GM12865 (cell line): Measurements from ENCODE around the gene VENTX.

Experiments used
- DNase-seq: peaks from one replicate; pipeline ENCODE4 v3.0.0; 2010; ENCODE audit warnings: low read depth
- H3K4me3 ChIP-seq: 2 replicates; pipeline ENCODE4 v1.5.1; 2011; ENCODE audit warnings: mild to moderate bottlenecking, low read depth, low read length, control low read depth
- TF ChIP-seq, protein P1 (sequence below): IDR thresholded peaks from 2 replicates; pipeline ENCODE4 v1.5.1; 2011; ENCODE audit warnings: low read length, control low read depth, low read depth, inconsistent platforms; ENCODE audit not compliant: insufficient read depth; ENCODE audit errors: missing control alignments

VENTX gene

GRCh38 chr10:133238466-133238804 is 780 bp downstream of the VENTX start:
- TF ChIP-seq, protein P1, sequence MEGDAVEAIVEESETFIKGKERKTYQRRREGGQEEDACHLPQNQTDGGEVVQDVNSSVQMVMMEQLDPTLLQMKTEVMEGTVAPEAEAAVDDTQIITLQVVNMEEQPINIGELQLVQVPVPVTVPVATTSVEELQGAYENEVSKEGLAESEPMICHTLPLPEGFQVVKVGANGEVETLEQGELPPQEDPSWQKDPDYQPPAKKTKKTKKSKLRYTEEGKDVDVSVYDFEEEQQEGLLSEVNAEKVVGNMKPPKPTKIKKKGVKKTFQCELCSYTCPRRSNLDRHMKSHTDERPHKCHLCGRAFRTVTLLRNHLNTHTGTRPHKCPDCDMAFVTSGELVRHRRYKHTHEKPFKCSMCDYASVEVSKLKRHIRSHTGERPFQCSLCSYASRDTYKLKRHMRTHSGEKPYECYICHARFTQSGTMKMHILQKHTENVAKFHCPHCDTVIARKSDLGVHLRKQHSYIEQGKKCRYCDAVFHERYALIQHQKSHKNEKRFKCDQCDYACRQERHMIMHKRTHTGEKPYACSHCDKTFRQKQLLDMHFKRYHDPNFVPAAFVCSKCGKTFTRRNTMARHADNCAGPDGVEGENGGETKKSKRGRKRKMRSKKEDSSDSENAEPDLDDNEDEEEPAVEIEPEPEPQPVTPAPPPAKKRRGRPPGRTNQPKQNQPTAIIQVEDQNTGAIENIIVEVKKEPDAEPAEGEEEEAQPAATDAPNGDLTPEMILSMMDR = no peak
- no peak for DNase-seq
- H3K4me3 ChIP-seq = no peak overlapping the region

DNA sequence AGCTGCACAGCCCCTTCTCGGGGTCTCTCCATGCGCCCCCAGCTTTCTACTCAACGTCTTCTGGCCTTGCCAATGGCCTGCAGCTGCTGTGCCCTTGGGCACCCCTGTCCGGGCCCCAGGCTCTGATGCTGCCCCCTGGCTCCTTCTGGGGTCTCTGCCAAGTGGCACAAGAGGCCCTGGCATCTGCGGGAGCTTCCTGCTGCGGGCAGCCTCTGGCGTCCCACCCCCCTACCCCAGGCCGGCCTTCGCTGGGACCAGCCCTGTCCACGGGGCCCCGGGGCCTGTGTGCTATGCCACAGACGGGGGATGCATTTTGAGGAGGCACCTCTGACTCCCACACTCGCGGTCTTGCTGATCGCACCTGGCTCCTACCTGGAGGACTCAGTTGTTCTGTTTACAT is 2.3 kb downstream of the VENTX start:
- no peak overlapping the region for H3K4me3 ChIP-seq
- DNase-seq = no peak
- TF ChIP-seq, protein P1 = no peak

GRCh38 chr10:133241501-133242205 is 4.0 kb downstream of the VENTX start:
- peak; percentile 45 for DNase-seq
- TF ChIP-seq, protein P1 = no peak
- H3K4me3 ChIP-seq = no peak overlapping the region; the same call in 1 of the 2 replicates

DNA sequence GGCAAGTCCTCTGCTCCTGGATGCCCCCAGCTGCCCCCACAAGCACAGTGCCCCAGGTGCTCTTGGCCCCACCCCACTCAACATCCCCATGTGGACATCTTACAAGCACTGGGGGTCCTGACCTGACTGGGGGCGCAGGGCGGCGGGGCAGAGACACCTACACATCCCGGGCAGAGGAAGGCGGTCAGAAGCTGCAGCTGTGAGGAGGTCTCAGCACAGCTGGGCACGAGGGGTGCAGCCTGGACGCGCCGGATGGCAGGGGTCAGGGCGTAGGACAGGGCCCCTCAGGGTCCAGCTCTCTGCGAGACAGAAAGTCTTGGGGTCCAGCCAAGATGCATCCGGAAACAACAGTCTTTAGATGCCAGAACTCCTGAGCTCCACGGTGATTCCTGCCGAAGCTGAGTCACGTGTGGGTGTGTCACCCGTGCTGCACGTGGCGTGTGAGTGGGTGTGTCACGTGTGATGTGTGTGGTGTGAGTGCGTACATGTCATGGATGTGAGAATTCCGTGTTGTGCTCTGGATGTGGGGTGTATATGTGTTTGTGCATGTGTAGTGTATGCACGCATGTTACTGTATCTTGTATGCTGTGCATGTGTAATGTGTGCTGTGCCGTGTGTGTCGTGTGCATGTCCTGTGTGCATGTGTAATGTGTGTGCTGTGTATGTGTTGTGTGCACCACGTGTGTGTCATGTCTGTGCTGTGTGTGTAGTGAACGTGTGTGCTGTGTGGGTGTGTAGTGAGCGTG is 5.1 kb downstream of the VENTX start:
- no peak for DNase-seq
- H3K4me3 ChIP-seq = no peak overlapping the region
- TF ChIP-seq, protein P1 = no peak

GRCh38 chr10:133243593-133243992 is 5.9 kb downstream of the VENTX start:
- no peak overlapping the region for H3K4me3 ChIP-seq
- DNase-seq = no peak
- TF ChIP-seq, protein P1 = no peak

DNA sequence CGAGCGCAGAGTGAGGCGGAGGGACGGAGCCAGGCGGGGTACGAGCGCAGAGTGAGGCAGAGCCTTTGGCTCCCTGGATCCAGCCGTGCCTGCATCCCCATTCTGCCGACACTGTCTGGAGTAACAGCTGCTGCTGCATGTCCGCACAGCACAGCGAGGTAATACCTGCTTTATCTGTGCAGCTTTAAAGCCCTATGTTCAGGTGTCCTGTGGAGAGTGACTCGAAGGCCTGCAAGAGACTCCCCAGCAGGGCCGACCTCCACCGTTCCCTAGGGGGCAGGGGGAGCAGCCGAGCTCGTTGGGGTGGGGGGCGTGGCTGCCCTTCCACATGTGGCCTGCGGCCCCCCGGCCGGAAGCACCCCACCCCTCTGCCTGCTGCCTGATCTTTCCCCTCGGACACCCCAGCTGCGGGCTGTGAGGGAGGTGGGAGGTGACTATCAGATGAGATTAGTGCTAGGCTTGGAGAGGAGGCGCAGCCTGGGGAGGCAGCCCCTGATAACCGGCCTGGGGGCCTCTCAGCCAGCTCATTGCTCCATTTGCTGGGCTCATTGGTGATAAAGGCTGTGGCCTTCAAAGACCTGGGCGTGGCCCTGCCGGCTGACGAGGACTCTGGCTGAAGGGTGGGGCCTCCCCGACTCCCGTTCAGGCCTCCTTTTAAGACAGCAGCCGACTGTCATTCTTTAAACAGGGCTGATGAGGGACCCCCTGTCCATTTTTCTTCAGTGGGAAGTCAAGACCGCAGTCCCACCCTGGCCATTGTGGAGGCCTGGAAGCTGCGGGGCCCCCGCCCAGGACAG is 8.0 kb downstream of the VENTX start:
- TF ChIP-seq, protein P1 = no peak
- DNase-seq = no peak
- no peak overlapping the region for H3K4me3 ChIP-seq
